ENCODE measurements around the gene TOMM20. TPM values are rescaled to one million over a fixed set of nuclear protein-coding genes. Genes with fewer than 3 reads are reported as not detected.

TOMM20 gene
- total RNA-seq, 2 experiments from 2014 or later: 52.5 to 71.5 TPM

- no peaks in the 10 kb centered on the region for H3K27me3 Mint-ChIP-seq
- peaks cover 54% of the 10 kb centered on the region for H3K36me3 Mint-ChIP-seq (ENCODE audit: low read depth)
- no peak overlapping the region for H3K4me3 Mint-ChIP-seq
- no peak overlapping the region for H3K27ac Mint-ChIP-seq
- no peak for DNase-seq
- H3K9me3 Mint-ChIP-seq: no peaks in the 10 kb centered on the region
- POLR2A ChIA-PET: interaction anchor here (0.6 kb wide), 1 partner anchor 539 kb away, joined by 4 read pairs; no protein-coding TSS in a partner anchor
- CTCF ChIA-PET: interaction anchor here (0.9 to 1.4 kb wide), 3 partner anchors 9 to 26 kb away, joined by 3 to 4 read pairs (median 4); no protein-coding TSS in a partner anchor
- H3K4me1 Mint-ChIP-seq: peaks cover 23% of the 10 kb centered on the region
Observed at GRCh38 chr1:235131961-235132360, 3.3 kb upstream of the TOMM20 start.

- Mint-ChIP-seq H3K9me3 (no peaks in the 10 kb centered on the region), H3K36me3 (ENCODE audit: low read depth) (peaks cover 54% of the 10 kb centered on the region), H3K4me1 (peaks cover 34% of the 10 kb centered on the region), H3K27me3 (no peaks in the 10 kb centered on the region), H3K27ac (no peak overlapping the region), H3K4me3 (no peak overlapping the region)
- CTCF ChIA-PET: interaction anchor here (1.0 kb wide), 1 partner anchor 374 kb away, joined by 3 read pairs; the partner anchor contains the start of gene B3GALNT2
- POLR2A ChIA-PET: interaction anchor here (0.6 kb wide), 1 partner anchor 15 kb away, joined by 5 read pairs; no protein-coding TSS in a partner anchor
- no peak for DNase-seq
Observed at GRCh38 chr1:235130766-235131270, 2.2 kb upstream of the TOMM20 start.

- Mint-ChIP-seq H3K9me3 (no peaks in the 10 kb centered on the region), H3K4me1 (peaks cover 41% of the 10 kb centered on the region), H3K4me3 (no peak overlapping the region), H3K27me3 (no peaks in the 10 kb centered on the region), H3K27ac (peak overlapping the region; percentile 99), H3K36me3 (ENCODE audit: low read depth) (peaks cover 51% of the 10 kb centered on the region)
- no peak for DNase-seq
- CTCF ChIA-PET: interaction anchor here (0.7 to 1.2 kb wide), 3 partner anchors 374 to 643 kb away, joined by 3 to 5 read pairs (median 3); partner anchors contain the start of gene B3GALNT2
- POLR2A ChIA-PET: interaction anchor here (0.6 kb wide), 1 partner anchor 16 kb away, joined by 5 read pairs; no protein-coding TSS in a partner anchor
Observed at GRCh38 chr1:235129774-235130570, 1.3 kb upstream of the TOMM20 start.

- DNase-seq: peak; percentile 10
- POLR2A ChIA-PET: interaction anchor here (0.8 kb wide), 1 partner anchor 14 kb away, joined by 3 read pairs; no protein-coding TSS in a partner anchor
- H3K4me3 Mint-ChIP-seq: peak overlapping the region; percentile 99
Observed at GRCh38 chr1:235127732-235128455, 743 bp downstream of the TOMM20 start.

GRCh38 chr1:235127203-235127602 is 1.4 kb downstream of the TOMM20 start:
- no peak for DNase-seq
- CTCF ChIA-PET: interaction anchor here (1.1 to 1.5 kb wide), 3 partner anchors 12 to 33 kb away, joined by 3 read pairs; no protein-coding TSS in a partner anchor
- Mint-ChIP-seq H3K27me3 (no peaks in the 10 kb centered on the region), H3K9me3 (no peaks in the 10 kb centered on the region), H3K4me1 (peaks cover 60% of the 10 kb centered on the region), H3K27ac (peak overlapping the region; percentile 99), H3K4me3 (peak overlapping the region; percentile 99), H3K36me3 (ENCODE audit: low read depth) (peaks cover 47% of the 10 kb centered on the region)
- POLR2A ChIA-PET: no interaction called here

More at GRCh38 chr1:235127732-235128455, 743 bp downstream of the TOMM20 start:
- peak overlapping the region; percentile 99 for H3K27ac Mint-ChIP-seq
- H3K9me3 Mint-ChIP-seq: no peaks in the 10 kb centered on the region
- CTCF ChIA-PET: interaction anchor here (1.5 to 1.6 kb wide), 2 partner anchors 11 to 12 kb away, joined by 3 to 5 read pairs; no protein-coding TSS in a partner anchor
- peaks cover 49% of the 10 kb centered on the region for H3K36me3 Mint-ChIP-seq (ENCODE audit: low read depth)
- H3K27me3 Mint-ChIP-seq: no peaks in the 10 kb centered on the region
- H3K4me1 Mint-ChIP-seq: peaks cover 58% of the 10 kb centered on the region

GRCh38 chr1:235124665-235125064 is 4.0 kb downstream of the TOMM20 start:
- ChIA-PET POLR2A (interaction anchor here (1.0 kb wide), 1 partner anchor 19 kb away, joined by 4 read pairs; no protein-coding TSS in a partner anchor), CTCF (no interaction called here)
- H3K9me3 Mint-ChIP-seq: no peaks in the 10 kb centered on the region
- no peaks in the 10 kb centered on the region for H3K27me3 Mint-ChIP-seq
- no peak overlapping the region for H3K27ac Mint-ChIP-seq
- DNase-seq: no peak
- peaks cover 61% of the 10 kb centered on the region for H3K4me1 Mint-ChIP-seq
- H3K4me3 Mint-ChIP-seq: no peak overlapping the region
- H3K36me3 Mint-ChIP-seq (ENCODE audit: low read depth): peaks cover 47% of the 10 kb centered on the region

- POLR2A ChIA-PET: interaction anchor here (1.0 kb wide), 1 partner anchor 18 kb away, joined by 4 read pairs; no protein-coding TSS in a partner anchor
Observed at GRCh38 chr1:235124111-235124510, 4.5 kb downstream of the TOMM20 start.

GRCh38 chr1:235122348-235122747 is 6.3 kb downstream of the TOMM20 start:
- no peaks in the 10 kb centered on the region for H3K9me3 Mint-ChIP-seq
- H3K27me3 Mint-ChIP-seq: no peaks in the 10 kb centered on the region
- no peak for DNase-seq
- CTCF ChIA-PET: interaction anchor here (1.4 to 5.0 kb wide), 4 partner anchors 15 to 635 kb away, joined by 3 to 32 read pairs (median 5); no protein-coding TSS in a partner anchor
- no peak overlapping the region for H3K27ac Mint-ChIP-seq
- peaks cover 50% of the 10 kb centered on the region for H3K4me1 Mint-ChIP-seq
- peaks cover 59% of the 10 kb centered on the region for H3K36me3 Mint-ChIP-seq (ENCODE audit: low read depth)
- POLR2A ChIA-PET: no interaction called here
- no peak overlapping the region for H3K4me3 Mint-ChIP-seq

More at GRCh38 chr1:235124111-235124510, 4.5 kb downstream of the TOMM20 start:
- CTCF ChIA-PET: interaction anchor here (0.5 kb wide), 1 partner anchor 13 kb away, joined by 3 read pairs; no protein-coding TSS in a partner anchor
- H3K27ac Mint-ChIP-seq: peak overlapping the region; percentile 13
- H3K9me3 Mint-ChIP-seq: no peaks in the 10 kb centered on the region
- H3K27me3 Mint-ChIP-seq: no peaks in the 10 kb centered on the region
- no peak overlapping the region for H3K4me3 Mint-ChIP-seq
- no peak for DNase-seq
- H3K36me3 Mint-ChIP-seq (ENCODE audit: low read depth): peaks cover 52% of the 10 kb centered on the region
- peaks cover 59% of the 10 kb centered on the region for H3K4me1 Mint-ChIP-seq

- H3K9me3 Mint-ChIP-seq: no peaks in the 10 kb centered on the region
- POLR2A ChIA-PET: interaction anchor here (1.0 kb wide), 1 partner anchor 15 kb away, joined by 3 read pairs; the partner anchor contains the start of gene TOMM20
- H3K4me3 Mint-ChIP-seq: no peak overlapping the region
- peaks cover 67% of the 10 kb centered on the region for H3K36me3 Mint-ChIP-seq (ENCODE audit: low read depth)
- H3K4me1 Mint-ChIP-seq: peaks cover 4% of the 10 kb centered on the region
- CTCF ChIA-PET: interaction anchor here (0.6 to 1.1 kb wide), 3 partner anchors 12 to 531 kb away, joined by 3 to 4 read pairs (median 3); no protein-coding TSS in a partner anchor
- H3K27me3 Mint-ChIP-seq: no peaks in the 10 kb centered on the region
- no peak overlapping the region for H3K27ac Mint-ChIP-seq
- DNase-seq: no peak
Observed at GRCh38 chr1:235113183-235113917, 15.3 kb downstream of the TOMM20 start.

GRCh38 chr1:235112297-235113182 is 16.1 kb downstream of the TOMM20 start:
- Mint-ChIP-seq H3K4me1 (peaks cover 4% of the 10 kb centered on the region), H3K27me3 (no peaks in the 10 kb centered on the region), H3K27ac (no peak overlapping the region), H3K36me3 (ENCODE audit: low read depth) (peaks cover 67% of the 10 kb centered on the region), H3K9me3 (no peaks in the 10 kb centered on the region), H3K4me3 (no peak overlapping the region)
- ChIA-PET POLR2A (no interaction called here), CTCF (interaction anchor here (1.1 kb wide), 1 partner anchor 23 kb away, joined by 3 read pairs; no protein-coding TSS in a partner anchor)
- DNase-seq: no peak

GRCh38 chr1:235111107-235111506 is 17.5 kb downstream of the TOMM20 start:
- H3K9me3 Mint-ChIP-seq: no peaks in the 10 kb centered on the region
- H3K27me3 Mint-ChIP-seq: no peaks in the 10 kb centered on the region
- POLR2A ChIA-PET: no interaction called here
- H3K4me1 Mint-ChIP-seq: peaks cover 14% of the 10 kb centered on the region
- CTCF ChIA-PET: no interaction called here
- no peak for DNase-seq
- no peak overlapping the region for H3K4me3 Mint-ChIP-seq
- H3K27ac Mint-ChIP-seq: no peak overlapping the region
- peaks cover 73% of the 10 kb centered on the region for H3K36me3 Mint-ChIP-seq (ENCODE audit: low read depth)

Measured in activated CD4-positive, alpha-beta T cell treated with anti-CD3 and anti-CD28 coated beads, Interleukin-2, amount 10 ng/mL, durations not matched to agents 7 days and 5 days (primary cell).